ENCODE results near the gene PRPF19. TPM values are rescaled to one million over a fixed set of nuclear protein-coding genes. Genes with fewer than 3 reads are reported as not detected.

PRPF19 gene
- total and polyA plus RNA-seq, 9 of the 15 experiments (the other 6 are each of a cell fraction or from before 2014, with no cell fraction given), result 9.4 to 212 (median 73.2) TPM

DNA sequence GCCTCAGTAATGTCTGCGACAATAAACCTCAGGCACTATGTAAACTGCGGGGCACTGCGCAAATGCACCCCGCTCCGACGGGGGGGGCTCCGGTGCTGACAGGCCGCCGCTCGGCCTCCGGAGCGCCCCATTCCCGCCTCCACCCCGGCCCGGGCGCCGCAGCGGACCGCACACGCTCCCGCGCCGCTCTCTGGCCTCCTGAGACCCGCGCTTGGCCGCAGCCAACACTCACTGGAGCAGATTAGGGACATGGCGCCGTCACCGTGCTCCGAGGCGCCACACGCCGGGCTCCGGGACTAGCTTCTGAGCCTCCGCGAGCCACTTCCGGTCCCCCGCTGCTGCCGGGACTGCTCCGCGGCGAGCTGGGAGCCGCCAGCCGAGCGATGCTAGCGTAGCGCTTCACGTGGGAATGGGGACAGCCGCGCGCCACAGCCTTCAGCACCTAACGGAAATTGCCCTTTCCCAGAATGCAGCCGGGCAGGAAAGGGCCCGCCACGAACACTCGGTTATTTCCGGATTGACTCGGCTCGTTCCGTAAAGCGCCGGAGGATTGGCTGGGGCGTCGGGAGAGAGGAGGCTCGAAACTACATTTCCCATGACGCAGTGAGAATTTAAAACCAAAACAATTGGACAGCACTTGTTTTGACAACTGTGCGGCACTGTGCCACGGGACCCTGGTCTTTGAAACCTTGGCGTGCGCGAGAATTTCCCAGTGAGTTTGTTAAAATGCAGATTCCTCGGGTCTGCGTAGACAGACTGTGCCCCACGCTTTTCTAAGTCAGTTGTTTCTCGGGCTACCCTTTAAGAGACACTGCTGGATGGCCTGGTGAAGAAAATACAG, at the start of gene PRPF19 (continued):
- no peak for TF ChIP-seq ETS2 (tag; IDR thresholded peaks at IDR 0.05; ENCODE audit: borderline replicate concordance, poor library complexity, severe bottlenecking)
- no peak for TF ChIP-seq RFX7 (CRISPR knock-in tag; IDR thresholded peaks at IDR 0.05)
- TF ChIP-seq NCOA2 (IDR thresholded peaks at IDR 0.05; ENCODE audit: partially characterized antibody in 2 of 2), result no peak
- TF ChIP-seq NFXL1 (CRISPR knock-in tag; IDR thresholded peaks at IDR 0.05), result no peak
- TF ChIP-seq, protein P1, sequence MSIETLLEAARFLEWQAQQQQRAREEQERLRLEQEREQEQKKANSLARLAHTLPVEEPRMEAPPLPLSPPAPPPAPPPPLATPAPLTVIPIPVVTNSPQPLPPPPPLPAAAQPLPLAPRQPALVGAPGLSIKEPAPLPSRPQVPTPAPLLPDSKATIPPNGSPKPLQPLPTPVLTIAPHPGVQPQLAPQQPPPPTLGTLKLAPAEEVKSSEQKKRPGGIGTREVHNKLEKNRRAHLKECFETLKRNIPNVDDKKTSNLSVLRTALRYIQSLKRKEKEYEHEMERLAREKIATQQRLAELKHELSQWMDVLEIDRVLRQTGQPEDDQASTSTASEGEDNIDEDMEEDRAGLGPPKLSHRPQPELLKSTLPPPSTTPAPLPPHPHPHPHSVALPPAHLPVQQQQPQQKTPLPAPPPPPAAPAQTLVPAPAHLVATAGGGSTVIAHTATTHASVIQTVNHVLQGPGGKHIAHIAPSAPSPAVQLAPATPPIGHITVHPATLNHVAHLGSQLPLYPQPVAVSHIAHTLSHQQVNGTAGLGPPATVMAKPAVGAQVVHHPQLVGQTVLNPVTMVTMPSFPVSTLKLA (conservative IDR thresholded peaks at IDR 0.05), result peak; percentile 91 to 94
- no peak for TF ChIP-seq STAT5A (IDR thresholded peaks at IDR 0.05; ENCODE audit: borderline replicate concordance, low read length)
- no peak for TF ChIP-seq TCFL5 (CRISPR knock-in tag; conservative IDR thresholded peaks at IDR 0.05)
- TF ChIP-seq ZNF507 (tag; conservative IDR thresholded peaks at IDR 0.05), result no peak
- TF ChIP-seq, protein P2, sequence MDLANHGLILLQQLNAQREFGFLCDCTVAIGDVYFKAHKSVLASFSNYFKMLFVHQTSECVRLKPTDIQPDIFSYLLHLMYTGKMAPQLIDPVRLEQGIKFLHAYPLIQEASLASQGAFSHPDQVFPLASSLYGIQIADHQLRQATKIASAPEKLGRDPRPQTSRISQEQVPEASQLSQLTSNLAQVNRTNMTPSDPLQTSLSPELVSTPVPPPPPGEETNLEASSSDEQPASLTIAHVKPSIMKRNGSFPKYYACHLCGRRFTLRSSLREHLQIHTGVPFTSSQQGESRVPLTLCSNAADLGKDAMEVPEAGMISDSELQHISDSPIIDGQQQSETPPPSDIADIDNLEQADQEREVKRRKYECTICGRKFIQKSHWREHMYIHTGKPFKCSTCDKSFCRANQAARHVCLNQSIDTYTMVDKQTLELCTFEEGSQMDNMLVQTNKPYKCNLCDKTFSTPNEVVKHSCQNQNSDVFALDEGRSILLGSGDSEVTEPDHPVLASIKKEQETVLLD (IDR thresholded peaks at IDR 0.05), result no peak
- TF ChIP-seq ZNF444 (CRISPR knock-in tag; IDR thresholded peaks at IDR 0.05), result no peak
- TF ChIP-seq, protein P3, sequence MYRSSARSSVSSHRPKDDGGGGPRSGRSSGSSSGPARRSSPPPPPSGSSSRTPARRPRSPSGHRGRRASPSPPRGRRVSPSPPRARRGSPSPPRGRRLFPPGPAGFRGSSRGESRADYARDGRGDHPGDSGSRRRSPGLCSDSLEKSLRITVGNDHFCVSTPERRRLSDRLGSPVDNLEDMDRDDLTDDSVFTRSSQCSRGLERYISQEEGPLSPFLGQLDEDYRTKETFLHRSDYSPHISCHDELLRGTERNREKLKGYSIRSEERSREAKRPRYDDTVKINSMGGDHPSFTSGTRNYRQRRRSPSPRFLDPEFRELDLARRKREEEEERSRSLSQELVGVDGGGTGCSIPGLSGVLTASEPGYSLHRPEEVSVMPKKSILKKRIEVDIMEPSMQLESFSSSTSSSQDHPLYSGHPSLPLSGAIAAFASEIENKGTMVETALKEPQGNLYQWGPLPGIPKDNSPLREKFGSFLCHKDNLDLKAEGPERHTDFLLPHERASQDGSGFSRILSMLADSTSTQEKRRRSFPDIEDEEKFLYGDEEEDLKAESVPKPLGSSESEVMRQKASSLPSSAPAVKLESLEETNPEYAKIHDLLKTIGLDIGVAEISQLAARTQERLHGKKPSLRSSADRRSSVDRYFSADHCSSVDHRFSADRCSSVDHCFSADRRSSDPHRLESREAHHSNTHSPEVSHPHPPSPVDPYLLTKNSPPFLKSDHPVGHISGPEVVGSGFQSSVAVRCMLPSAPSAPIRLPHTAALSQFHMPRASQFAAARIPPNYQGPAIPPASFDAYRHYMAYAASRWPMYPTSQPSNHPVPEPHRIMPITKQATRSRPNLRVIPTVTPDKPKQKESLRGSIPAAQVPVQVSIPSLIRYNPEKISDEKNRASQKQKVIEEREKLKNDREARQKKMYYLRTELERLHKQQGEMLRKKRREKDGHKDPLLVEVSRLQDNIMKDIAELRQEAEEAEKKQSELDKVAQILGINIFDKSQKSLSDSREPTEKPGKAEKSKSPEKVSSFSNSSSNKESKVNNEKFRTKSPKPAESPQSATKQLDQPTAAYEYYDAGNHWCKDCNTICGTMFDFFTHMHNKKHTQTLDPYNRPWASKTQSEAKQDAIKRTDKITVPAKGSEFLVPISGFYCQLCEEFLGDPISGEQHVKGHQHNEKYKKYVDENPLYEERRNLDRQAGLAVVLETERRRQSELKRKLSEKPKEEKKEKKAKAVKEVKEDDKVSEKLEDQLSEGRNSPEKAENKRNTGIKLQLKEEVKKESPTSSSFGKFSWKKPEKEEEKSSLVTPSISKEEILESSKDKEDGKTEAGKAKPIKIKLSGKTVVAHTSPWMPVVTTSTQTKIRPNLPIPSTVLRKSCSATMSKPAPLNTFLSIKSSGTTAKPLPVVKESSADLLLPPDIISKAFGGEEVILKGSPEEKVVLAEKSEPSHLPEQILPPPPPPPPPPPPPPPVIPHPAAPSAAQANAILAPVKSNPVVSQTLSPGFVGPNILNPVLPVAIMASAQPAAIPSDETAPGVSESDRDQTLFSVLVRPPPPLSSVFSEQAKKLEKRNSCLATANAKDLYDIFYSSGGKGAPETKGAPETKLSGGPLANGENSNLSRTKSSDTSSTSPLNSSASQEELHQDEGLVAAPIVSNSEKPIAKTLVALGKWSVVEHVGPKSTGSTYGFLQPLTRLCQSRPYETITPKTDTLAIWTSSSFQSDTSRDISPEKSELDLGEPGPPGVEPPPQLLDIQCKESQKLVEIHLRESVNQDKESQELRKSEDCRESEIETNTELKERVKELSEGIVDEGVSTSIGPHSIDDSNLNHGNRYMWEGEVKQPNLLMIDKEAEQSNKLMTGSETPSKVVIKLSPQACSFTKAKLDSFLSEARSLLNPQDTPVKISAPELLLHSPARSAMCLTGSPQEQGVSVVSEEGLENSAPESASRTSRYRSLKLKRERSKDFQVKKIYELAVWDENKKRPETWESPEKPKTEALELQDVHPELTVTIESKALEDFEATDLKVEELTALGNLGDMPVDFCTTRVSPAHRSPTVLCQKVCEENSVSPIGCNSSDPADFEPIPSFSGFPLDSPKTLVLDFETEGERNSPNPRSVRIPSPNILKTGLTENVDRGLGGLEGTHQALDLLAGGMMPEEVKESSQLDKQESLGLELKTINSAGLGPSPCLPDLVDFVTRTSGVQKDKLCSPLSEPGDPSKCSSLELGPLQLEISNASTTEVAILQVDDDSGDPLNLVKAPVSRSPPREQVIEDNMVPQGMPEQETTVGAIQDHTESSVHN (IDR thresholded peaks at IDR 0.05; ENCODE audit: borderline replicate concordance in 1 of 2, low read depth in 1 of 2), result no peak
- TF ChIP-seq ARHGAP35 (IDR thresholded peaks at IDR 0.05; ENCODE audit: partially characterized antibody), result no peak
- TF ChIP-seq LARP7 (IDR thresholded peaks at IDR 0.05), result no peak
- no peak for TF ChIP-seq FOXA1 (IDR thresholded peaks at IDR 0.05; ENCODE audit: borderline replicate concordance)
- TF ChIP-seq ELK3 (CRISPR knock-in tag; IDR thresholded peaks at IDR 0.05), result no peak
